Measurements from ENCODE around the gene NAV2. TPM values are rescaled to one million over a fixed set of nuclear protein-coding genes. Genes with fewer than 3 reads are reported as not detected.

The NAV2 gene
- total RNA-seq, 1 donor from 2014 or later: 9.6 TPM

DNA sequence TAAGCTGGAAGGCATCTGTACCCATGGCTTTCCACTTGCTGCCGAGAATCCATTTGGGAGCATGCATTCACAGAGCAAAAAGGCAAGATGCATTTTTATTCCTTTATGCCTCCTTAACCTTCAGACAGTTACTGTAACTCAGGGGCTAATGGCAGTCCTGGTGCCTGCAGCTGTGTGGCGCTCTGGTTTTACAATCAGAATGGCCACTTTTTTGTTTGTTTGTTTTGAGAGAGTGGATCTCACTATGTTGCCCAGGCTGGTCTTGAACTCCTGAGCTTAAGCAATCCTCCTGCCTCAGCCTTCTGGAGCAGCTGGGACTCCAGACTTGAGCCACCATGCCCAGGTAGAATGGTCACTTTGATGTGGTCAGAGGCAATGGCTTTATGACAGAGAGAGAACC lies 101.8 kb downstream of the NAV2 start:
- no peak overlapping the region for H3K27ac Mint-ChIP-seq
- H3K9me3 Mint-ChIP-seq: peaks cover 2% of the 10 kb centered on the region
- H3K27ac ChIP-seq: no peak overlapping the region
- TF ChIP-seq EZH2phosphoT487 (IDR thresholded peaks at IDR 0.05) (no peak), EZH2 (IDR thresholded peaks at IDR 0.05) (no peak)
- TF ChIP-seq, protein P1, sequence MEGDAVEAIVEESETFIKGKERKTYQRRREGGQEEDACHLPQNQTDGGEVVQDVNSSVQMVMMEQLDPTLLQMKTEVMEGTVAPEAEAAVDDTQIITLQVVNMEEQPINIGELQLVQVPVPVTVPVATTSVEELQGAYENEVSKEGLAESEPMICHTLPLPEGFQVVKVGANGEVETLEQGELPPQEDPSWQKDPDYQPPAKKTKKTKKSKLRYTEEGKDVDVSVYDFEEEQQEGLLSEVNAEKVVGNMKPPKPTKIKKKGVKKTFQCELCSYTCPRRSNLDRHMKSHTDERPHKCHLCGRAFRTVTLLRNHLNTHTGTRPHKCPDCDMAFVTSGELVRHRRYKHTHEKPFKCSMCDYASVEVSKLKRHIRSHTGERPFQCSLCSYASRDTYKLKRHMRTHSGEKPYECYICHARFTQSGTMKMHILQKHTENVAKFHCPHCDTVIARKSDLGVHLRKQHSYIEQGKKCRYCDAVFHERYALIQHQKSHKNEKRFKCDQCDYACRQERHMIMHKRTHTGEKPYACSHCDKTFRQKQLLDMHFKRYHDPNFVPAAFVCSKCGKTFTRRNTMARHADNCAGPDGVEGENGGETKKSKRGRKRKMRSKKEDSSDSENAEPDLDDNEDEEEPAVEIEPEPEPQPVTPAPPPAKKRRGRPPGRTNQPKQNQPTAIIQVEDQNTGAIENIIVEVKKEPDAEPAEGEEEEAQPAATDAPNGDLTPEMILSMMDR (IDR thresholded peaks at IDR 0.05): peak; percentile 45
- peaks cover 14% of the 10 kb centered on the region for H3F3A ChIP-seq (ENCODE audit: low read depth)
- peaks cover 23% of the 10 kb centered on the region for H3K4me1 Mint-ChIP-seq
- no peaks in the 10 kb centered on the region for H4K20me1 ChIP-seq (ENCODE audit: low read depth)
- no peaks in the 10 kb centered on the region for H3K9me3 ChIP-seq (ENCODE audit: low read depth)
- H3K4me3 ChIP-seq: no peak overlapping the region
- no peaks in the 10 kb centered on the region for H3K36me3 Mint-ChIP-seq
- no peak overlapping the region for H2AFZ ChIP-seq (replicated peaks)
- no peaks in the 10 kb centered on the region for H3K27me3 Mint-ChIP-seq (ENCODE audit: insufficient read depth, low read depth)
- H3K36me3 ChIP-seq: no peaks in the 10 kb centered on the region
- no peaks in the 10 kb centered on the region for H3K27me3 ChIP-seq
- no peak overlapping the region for H3K9ac ChIP-seq
- H3K79me2 ChIP-seq (ENCODE audit: low read depth): peaks cover 27% of the 10 kb centered on the region
- DNase-seq (ENCODE audit: low spot score): no peak
- H3K4me2 ChIP-seq: no peak overlapping the region
- H3K4me1 ChIP-seq: peaks cover 38% of the 10 kb centered on the region
- no peak overlapping the region for H3K4me3 Mint-ChIP-seq

DNA sequence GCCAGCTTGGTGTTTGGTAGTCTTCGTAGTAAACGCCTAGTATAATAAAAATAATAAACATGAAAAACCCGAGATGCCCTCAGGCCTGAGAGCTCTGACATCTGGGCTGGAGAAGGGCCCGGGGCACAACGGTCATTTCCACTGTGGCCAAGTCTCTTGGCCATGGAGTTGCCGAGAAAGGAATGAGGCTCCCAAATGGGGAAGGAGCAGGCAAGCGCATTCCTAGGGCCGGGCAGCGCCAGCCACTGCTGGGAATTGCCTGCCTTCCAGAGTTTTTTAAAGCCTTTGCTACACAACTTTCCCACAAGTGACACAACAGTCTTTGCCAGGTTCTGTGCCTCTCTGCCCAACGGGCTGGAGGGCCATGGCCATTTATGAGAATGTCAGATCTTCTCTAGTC lies 103.4 kb downstream of the NAV2 start:
- Histone ChIP-seq H3K4me1 (peaks cover 28% of the 10 kb centered on the region), H3K36me3 (no peaks in the 10 kb centered on the region), H3K27ac (no peak overlapping the region), H3K79me2 (ENCODE audit: low read depth) (peaks cover 15% of the 10 kb centered on the region), H4K20me1 (ENCODE audit: low read depth) (no peaks in the 10 kb centered on the region), H3K4me3 (no peak overlapping the region), H3K4me2 (no peak overlapping the region), H3K9me3 (ENCODE audit: low read depth) (no peaks in the 10 kb centered on the region), H2AFZ (replicated peaks) (no peak overlapping the region), H3F3A (ENCODE audit: low read depth) (peaks cover 14% of the 10 kb centered on the region), H3K27me3 (no peaks in the 10 kb centered on the region), H3K9ac (no peak overlapping the region)
- no peak for DNase-seq (ENCODE audit: low spot score)
- Mint-ChIP-seq H3K27me3 (ENCODE audit: insufficient read depth, low read depth) (peaks cover 4% of the 10 kb centered on the region), H3K36me3 (no peaks in the 10 kb centered on the region), H3K4me3 (no peak overlapping the region), H3K27ac (peak overlapping the region; percentile 7), H3K4me1 (peaks cover 17% of the 10 kb centered on the region), H3K9me3 (peaks cover 2% of the 10 kb centered on the region)
- TF ChIP-seq EZH2 (IDR thresholded peaks at IDR 0.05): no peak
- no peak for TF ChIP-seq EZH2phosphoT487 (IDR thresholded peaks at IDR 0.05)
- TF ChIP-seq, protein P1 (IDR thresholded peaks at IDR 0.05): no peak

DNA sequence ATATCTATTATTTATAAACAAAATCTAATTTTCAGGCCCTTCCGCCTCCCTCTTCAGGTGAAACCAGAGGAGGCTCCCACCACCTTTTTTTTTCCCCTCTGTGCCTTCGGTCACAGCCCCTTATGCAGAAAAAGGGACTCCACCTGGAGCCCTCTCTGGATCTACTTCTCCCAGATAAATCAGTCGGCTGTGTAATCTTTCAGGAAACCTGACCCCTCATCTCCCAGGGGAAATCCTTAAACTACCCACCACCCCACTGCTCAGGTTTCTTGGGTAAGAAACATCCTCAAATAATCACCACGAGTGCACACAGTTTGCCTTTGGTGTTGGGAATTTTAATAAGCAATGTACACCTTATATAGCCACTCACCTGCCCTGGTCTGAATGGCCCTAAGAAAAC lies 104.2 kb downstream of the NAV2 start:
- peaks cover 4% of the 10 kb centered on the region for H3K27me3 Mint-ChIP-seq (ENCODE audit: insufficient read depth, low read depth)
- H4K20me1 ChIP-seq (ENCODE audit: low read depth): no peaks in the 10 kb centered on the region
- peaks cover 9% of the 10 kb centered on the region for H3K79me2 ChIP-seq (ENCODE audit: low read depth)
- no peak overlapping the region for H3K9ac ChIP-seq
- H3K27ac Mint-ChIP-seq: no peak overlapping the region
- no peaks in the 10 kb centered on the region for H3K27me3 ChIP-seq
- no peak for TF ChIP-seq EZH2 (IDR thresholded peaks at IDR 0.05)
- TF ChIP-seq, protein P1 (IDR thresholded peaks at IDR 0.05): no peak
- TF ChIP-seq EZH2phosphoT487 (IDR thresholded peaks at IDR 0.05): no peak
- peaks cover 22% of the 10 kb centered on the region for H3K4me1 ChIP-seq
- H3F3A ChIP-seq (ENCODE audit: low read depth): peaks cover 14% of the 10 kb centered on the region
- peak overlapping the region; percentile 49 for H3K4me2 ChIP-seq
- H3K27ac ChIP-seq: no peak overlapping the region
- peaks cover 2% of the 10 kb centered on the region for H3K9me3 Mint-ChIP-seq
- no peaks in the 10 kb centered on the region for H3K9me3 ChIP-seq (ENCODE audit: low read depth)
- peaks cover 12% of the 10 kb centered on the region for H3K4me1 Mint-ChIP-seq
- no peak for DNase-seq (ENCODE audit: low spot score)
- H3K4me3 Mint-ChIP-seq: no peak overlapping the region
- no peak overlapping the region for H2AFZ ChIP-seq (replicated peaks)
- no peak overlapping the region for H3K4me3 ChIP-seq
- H3K36me3 ChIP-seq: no peaks in the 10 kb centered on the region
- H3K36me3 Mint-ChIP-seq: no peaks in the 10 kb centered on the region

Measured in neural progenitor cell (in vitro differentiated cells).